Activated naive CD8-positive, alpha-beta T cell treated with anti-CD3 and anti-CD28 coated beads for 36 hours (primary cell): ENCODE data around the gene PLAAT2. TPM values are rescaled to one million over a fixed set of nuclear protein-coding genes. Genes with fewer than 3 reads are reported as not detected.

Experiments used
- DNase-seq: peaks from one replicate; pipeline ENCODE4 v3.0.0; 2021
- H3K27ac Mint-ChIP-seq: one replicate; pipeline ENCODE4 v1.8.0; 2022; ENCODE audit warnings: mild to moderate bottlenecking, moderate library complexity, mixed read lengths
- H3K27me3 Mint-ChIP-seq: one replicate; pipeline ENCODE4 v1.8.0; 2022; ENCODE audit warnings: mild to moderate bottlenecking, mixed read lengths
- H3K36me3 Mint-ChIP-seq: one replicate; pipeline ENCODE4 v1.8.0; 2021; ENCODE audit warnings: mild to moderate bottlenecking, mixed read lengths
- H3K4me1 Mint-ChIP-seq: one replicate; pipeline ENCODE4 v1.8.0; 2021; ENCODE audit warnings: mixed read lengths
- H3K4me3 Mint-ChIP-seq: one replicate; pipeline ENCODE4 v1.8.0; 2022; ENCODE audit warnings: mild to moderate bottlenecking, moderate library complexity, mixed read lengths
- H3K9me3 Mint-ChIP-seq: one replicate; pipeline ENCODE4 v1.8.0; 2022; ENCODE audit warnings: mixed read lengths
- total RNA-seq, 2 experiments: library from RNA; stranded (reverse); gene quantifications; one replicate each; pipeline ENCODE4 v1.2.3, GENCODE V29; 2021

Gene PLAAT2
- total RNA-seq, 2 experiments from 2014 or later, result 0.52 to 1.0 TPM

- H3K27me3 Mint-ChIP-seq, result no peaks in the 10 kb centered on the region
- no peak overlapping the region for H3K27ac Mint-ChIP-seq
- peaks cover 7% of the 10 kb centered on the region for H3K4me1 Mint-ChIP-seq
Measured at GRCh38 chr11:63521896-63522295, 41.3 kb downstream of the PLAAT2 start.

GRCh38 chr11:63520606-63521170 is 42.5 kb downstream of the PLAAT2 start:
- Mint-ChIP-seq H3K27ac (no peak overlapping the region), H3K36me3 (no peaks in the 10 kb centered on the region), H3K27me3 (no peaks in the 10 kb centered on the region), H3K4me3 (no peak overlapping the region), H3K9me3 (peaks cover 5% of the 10 kb centered on the region), H3K4me1 (peaks cover 7% of the 10 kb centered on the region)
- DNase-seq, result no peak

More at GRCh38 chr11:63521896-63522295, 41.3 kb downstream of the PLAAT2 start:
- no peak for DNase-seq
- Mint-ChIP-seq H3K36me3 (no peaks in the 10 kb centered on the region), H3K4me3 (no peak overlapping the region), H3K9me3 (peaks cover 5% of the 10 kb centered on the region)

GRCh38 chr11:63518548-63518947 is 44.6 kb downstream of the PLAAT2 start:
- Mint-ChIP-seq H3K27me3 (no peaks in the 10 kb centered on the region), H3K4me1 (peaks cover 7% of the 10 kb centered on the region), H3K27ac (no peak overlapping the region), H3K36me3 (no peaks in the 10 kb centered on the region), H3K9me3 (peaks cover 5% of the 10 kb centered on the region), H3K4me3 (no peak overlapping the region)
- no peak for DNase-seq

GRCh38 chr11:63517156-63517555 is 46.0 kb downstream of the PLAAT2 start:
- Mint-ChIP-seq H3K4me1 (peaks cover 7% of the 10 kb centered on the region), H3K36me3 (no peaks in the 10 kb centered on the region), H3K9me3 (peaks cover 1% of the 10 kb centered on the region), H3K27me3 (no peaks in the 10 kb centered on the region), H3K27ac (no peak overlapping the region), H3K4me3 (no peak overlapping the region)
- DNase-seq, result no peak

- Mint-ChIP-seq H3K9me3 (peaks cover 1% of the 10 kb centered on the region), H3K36me3 (no peaks in the 10 kb centered on the region), H3K4me1 (peaks cover 7% of the 10 kb centered on the region), H3K4me3 (no peak overlapping the region), H3K27ac (no peak overlapping the region), H3K27me3 (no peaks in the 10 kb centered on the region)
- DNase-seq, result no peak
Measured at GRCh38 chr11:63516109-63516508, 47.1 kb downstream of the PLAAT2 start.

- Mint-ChIP-seq H3K9me3 (no peaks in the 10 kb centered on the region), H3K36me3 (no peaks in the 10 kb centered on the region), H3K4me3 (no peak overlapping the region), H3K27me3 (no peaks in the 10 kb centered on the region), H3K4me1 (no peaks in the 10 kb centered on the region), H3K27ac (no peak overlapping the region)
- no peak for DNase-seq
Measured at GRCh38 chr11:63512816-63513215, 50.4 kb downstream of the PLAAT2 start.

- H3K4me1 Mint-ChIP-seq, result no peaks in the 10 kb centered on the region
- H3K27ac Mint-ChIP-seq, result no peak overlapping the region
- no peaks in the 10 kb centered on the region for H3K9me3 Mint-ChIP-seq
- H3K36me3 Mint-ChIP-seq, result no peaks in the 10 kb centered on the region
- no peak for DNase-seq
- no peaks in the 10 kb centered on the region for H3K27me3 Mint-ChIP-seq
- no peak overlapping the region for H3K4me3 Mint-ChIP-seq
Measured at GRCh38 chr11:63511048-63511748, 52.0 kb downstream of the PLAAT2 start.

- no peak overlapping the region for H3K27ac Mint-ChIP-seq
- no peaks in the 10 kb centered on the region for H3K4me1 Mint-ChIP-seq
- H3K27me3 Mint-ChIP-seq, result no peaks in the 10 kb centered on the region
- H3K4me3 Mint-ChIP-seq, result no peak overlapping the region
- H3K9me3 Mint-ChIP-seq, result no peaks in the 10 kb centered on the region
- no peaks in the 10 kb centered on the region for H3K36me3 Mint-ChIP-seq
- DNase-seq, result no peak
Measured at GRCh38 chr11:63510360-63511047, 52.7 kb downstream of the PLAAT2 start.

GRCh38 chr11:63508745-63509144 is 54.4 kb downstream of the PLAAT2 start:
- DNase-seq, result no peak
- Mint-ChIP-seq H3K4me3 (no peak overlapping the region), H3K36me3 (no peaks in the 10 kb centered on the region), H3K27ac (no peak overlapping the region), H3K9me3 (no peaks in the 10 kb centered on the region), H3K4me1 (no peaks in the 10 kb centered on the region), H3K27me3 (no peaks in the 10 kb centered on the region)

GRCh38 chr11:63508009-63508408 is 55.2 kb downstream of the PLAAT2 start:
- H3K27ac Mint-ChIP-seq, result no peak overlapping the region
- no peaks in the 10 kb centered on the region for H3K27me3 Mint-ChIP-seq
- no peaks in the 10 kb centered on the region for H3K4me1 Mint-ChIP-seq
- no peaks in the 10 kb centered on the region for H3K36me3 Mint-ChIP-seq
- no peak for DNase-seq
- no peaks in the 10 kb centered on the region for H3K9me3 Mint-ChIP-seq
- H3K4me3 Mint-ChIP-seq, result no peak overlapping the region

GRCh38 chr11:63507511-63507910 is 55.7 kb downstream of the PLAAT2 start:
- Mint-ChIP-seq H3K27me3 (no peaks in the 10 kb centered on the region), H3K9me3 (no peaks in the 10 kb centered on the region), H3K4me1 (no peaks in the 10 kb centered on the region), H3K27ac (no peak overlapping the region), H3K4me3 (no peak overlapping the region), H3K36me3 (no peaks in the 10 kb centered on the region)
- no peak for DNase-seq

- Mint-ChIP-seq H3K4me3 (no peak overlapping the region), H3K27me3 (no peaks in the 10 kb centered on the region), H3K4me1 (no peaks in the 10 kb centered on the region), H3K36me3 (no peaks in the 10 kb centered on the region), H3K9me3 (no peaks in the 10 kb centered on the region), H3K27ac (no peak overlapping the region)
- DNase-seq, result no peak
Measured at GRCh38 chr11:63506876-63507275, 56.3 kb downstream of the PLAAT2 start.

GRCh38 chr11:63505857-63506528 is 57.2 kb downstream of the PLAAT2 start, which contains the start of gene LGALS12:
TSS of gene LGALS12 (plus strand) at chr11:63506084. CDS start at chr11:63506459, 375 bp downstream.
- no peaks in the 10 kb centered on the region for H3K4me1 Mint-ChIP-seq
- no peak within 1 kb of the TSS for H3K27ac Mint-ChIP-seq
- H3K9me3 Mint-ChIP-seq, result no peaks in the 10 kb centered on the region
- no peaks in the 10 kb centered on the region for H3K27me3 Mint-ChIP-seq
- no peak for DNase-seq
- no peaks in the 10 kb centered on the region for H3K36me3 Mint-ChIP-seq
- no peak within 1 kb of the TSS for H3K4me3 Mint-ChIP-seq

GRCh38 chr11:63504933-63505586 is 58.1 kb downstream of the PLAAT2 start:
- DNase-seq, result no peak
- H3K27me3 Mint-ChIP-seq, result no peaks in the 10 kb centered on the region
- peaks cover 5% of the 10 kb centered on the region for H3K36me3 Mint-ChIP-seq
- no peak overlapping the region for H3K4me3 Mint-ChIP-seq
- H3K9me3 Mint-ChIP-seq, result peaks cover 6% of the 10 kb centered on the region
- no peak overlapping the region for H3K27ac Mint-ChIP-seq
- no peaks in the 10 kb centered on the region for H3K4me1 Mint-ChIP-seq

- DNase-seq, result no peak
Measured at GRCh38 chr11:63504054-63504453, 59.1 kb downstream of the PLAAT2 start.

More at GRCh38 chr11:63504054-63504453, 59.1 kb downstream of the PLAAT2 start:
- Mint-ChIP-seq H3K36me3 (peaks cover 5% of the 10 kb centered on the region), H3K4me1 (no peaks in the 10 kb centered on the region), H3K4me3 (no peak overlapping the region), H3K27me3 (no peaks in the 10 kb centered on the region), H3K27ac (no peak overlapping the region), H3K9me3 (peaks cover 15% of the 10 kb centered on the region)
